ENCODE measurements around the gene HIVEP3.

HIVEP3 gene

DNA sequence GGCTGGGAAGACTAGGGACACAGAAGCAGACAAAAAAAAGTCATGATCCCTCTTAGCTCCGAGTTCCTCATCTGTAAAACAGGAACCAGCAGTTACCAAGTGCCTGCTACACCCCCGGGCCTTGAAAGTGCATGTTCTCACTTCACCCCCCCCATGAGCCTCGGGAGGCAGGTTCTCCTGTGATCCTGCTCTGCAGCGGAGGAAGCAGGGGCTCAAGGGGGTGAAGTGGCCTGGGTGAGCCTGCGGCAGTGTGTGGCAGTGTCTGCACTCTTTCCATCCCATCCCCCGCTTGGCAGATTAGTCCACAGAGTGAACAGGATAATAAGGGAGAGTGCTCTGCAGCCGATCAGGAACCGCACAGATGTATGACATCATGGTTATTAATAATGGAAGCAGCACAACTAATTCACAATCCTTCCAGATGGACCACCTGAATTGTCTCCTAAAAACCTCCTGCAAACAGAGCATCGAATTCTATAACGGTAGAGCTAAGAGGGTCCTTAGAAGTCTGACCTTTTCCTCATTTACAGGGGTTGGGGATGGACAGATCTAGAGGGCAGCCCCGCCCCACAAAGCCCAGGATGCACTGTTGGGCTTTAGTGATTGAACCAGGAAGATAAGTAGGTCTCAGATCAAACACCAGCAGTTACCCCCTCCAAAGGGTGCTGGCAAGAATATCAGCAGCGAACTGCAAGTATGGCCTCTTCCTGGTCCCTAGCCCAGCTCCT is 260.1 kb downstream of the HIVEP3 start:
- H3K4me1 ChIP-seq (ENCODE audit: insufficient read depth, low read length) = 0 out of 2 replicates have a peak, but pooled peaks cover 2% of the 10 kb centered on the region
- H3K9ac ChIP-seq (ENCODE audit: low read depth, low read length) = no peak overlapping the region
- no peak overlapping the region for H3K4me3 ChIP-seq (ENCODE audit: low read length)
- H3K27ac ChIP-seq (ENCODE audit: low read length) = no peak overlapping the region
- no peaks in the 10 kb centered on the region for H3K36me3 ChIP-seq (ENCODE audit: insufficient read depth, low read depth, low read length)
- no peaks in the 10 kb centered on the region for H3K9me3 ChIP-seq (ENCODE audit: insufficient read depth, low read depth, low read length)
- H3K27me3 ChIP-seq (ENCODE audit: insufficient read depth, low read length) = peaks cover 47% of the 10 kb centered on the region

DNA sequence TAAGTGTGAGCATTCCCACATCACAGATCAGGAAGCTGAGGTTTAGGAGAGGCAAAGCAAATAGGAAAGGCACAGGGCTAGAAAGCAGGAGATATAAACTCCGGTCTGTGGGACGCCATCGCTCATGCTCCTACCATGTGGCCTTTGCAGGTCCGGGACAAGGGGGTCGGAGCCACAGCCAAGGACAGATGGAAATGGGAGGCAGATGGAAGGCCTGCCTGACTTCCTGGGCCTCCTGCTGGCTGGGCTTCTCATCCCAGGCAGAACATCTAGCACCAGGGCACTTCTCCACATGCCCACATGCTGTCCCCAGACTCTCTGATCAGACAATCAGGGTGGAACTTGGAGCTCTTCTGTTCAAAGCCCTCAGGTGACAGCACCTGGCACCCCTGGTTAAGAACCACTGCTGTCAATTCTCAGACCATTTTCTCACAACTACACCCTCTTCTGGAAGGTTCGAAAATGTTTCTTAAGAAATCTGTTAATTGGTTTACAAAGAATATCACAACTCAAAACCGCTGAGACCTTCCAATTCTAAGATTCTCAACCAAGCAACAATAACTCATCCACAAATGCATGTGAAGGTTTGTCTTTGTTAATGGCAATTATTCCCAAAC is 260.9 kb downstream of the HIVEP3 start:
- H3K4me1 ChIP-seq (ENCODE audit: insufficient read depth, low read length) = no peaks in the 10 kb centered on the region
- no peaks in the 10 kb centered on the region for H3K9me3 ChIP-seq (ENCODE audit: insufficient read depth, low read depth, low read length)
- H3K36me3 ChIP-seq (ENCODE audit: insufficient read depth, low read depth, low read length) = no peaks in the 10 kb centered on the region
- peaks cover 39% of the 10 kb centered on the region for H3K27me3 ChIP-seq (ENCODE audit: insufficient read depth, low read length)
- no peak overlapping the region for H3K9ac ChIP-seq (ENCODE audit: low read depth, low read length)
- H3K27ac ChIP-seq (ENCODE audit: low read length) = no peak overlapping the region
- no peak overlapping the region for H3K4me3 ChIP-seq (ENCODE audit: low read length)

DNA sequence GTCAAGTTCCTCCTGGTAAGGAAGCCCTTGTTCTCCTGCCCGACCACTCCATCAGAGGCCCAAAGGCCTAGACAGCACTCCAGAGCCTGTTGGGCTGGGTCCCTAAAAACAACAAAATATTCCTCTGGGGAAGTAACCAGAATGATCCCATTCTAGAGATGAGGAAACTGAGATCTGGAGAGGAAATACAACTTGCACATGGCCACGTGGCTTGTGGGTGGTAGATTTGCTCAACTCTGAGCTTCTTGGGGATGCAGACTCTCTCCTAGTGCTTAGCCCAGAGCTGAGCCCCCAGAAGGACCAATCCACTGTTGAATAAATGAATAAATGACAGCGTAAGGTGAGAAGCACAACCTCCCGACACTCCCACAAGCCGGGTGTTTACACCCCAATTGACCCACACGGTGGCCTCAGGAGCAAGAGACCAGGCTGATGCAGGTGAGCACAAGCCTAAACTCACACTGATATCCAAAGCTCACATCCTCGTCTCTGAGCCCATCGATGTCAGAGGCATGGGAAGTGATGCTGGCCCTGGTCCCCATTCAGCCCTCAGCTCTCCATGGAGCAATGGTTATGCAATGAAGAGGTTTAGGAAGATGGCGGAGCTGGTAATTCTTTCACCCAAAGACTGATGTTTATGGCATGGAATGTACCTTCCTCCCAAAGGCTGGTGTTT is 261.8 kb downstream of the HIVEP3 start:
- peaks cover 36% of the 10 kb centered on the region for H3K27me3 ChIP-seq (ENCODE audit: insufficient read depth, low read length)
- H3K36me3 ChIP-seq (ENCODE audit: insufficient read depth, low read depth, low read length) = no peaks in the 10 kb centered on the region
- no peak overlapping the region for H3K4me3 ChIP-seq (ENCODE audit: low read length)
- H3K9me3 ChIP-seq (ENCODE audit: insufficient read depth, low read depth, low read length) = no peaks in the 10 kb centered on the region
- no peak overlapping the region for H3K27ac ChIP-seq (ENCODE audit: low read length)
- H3K4me1 ChIP-seq (ENCODE audit: insufficient read depth, low read length) = no peaks in the 10 kb centered on the region
- no peak overlapping the region for H3K9ac ChIP-seq (ENCODE audit: low read depth, low read length)

DNA sequence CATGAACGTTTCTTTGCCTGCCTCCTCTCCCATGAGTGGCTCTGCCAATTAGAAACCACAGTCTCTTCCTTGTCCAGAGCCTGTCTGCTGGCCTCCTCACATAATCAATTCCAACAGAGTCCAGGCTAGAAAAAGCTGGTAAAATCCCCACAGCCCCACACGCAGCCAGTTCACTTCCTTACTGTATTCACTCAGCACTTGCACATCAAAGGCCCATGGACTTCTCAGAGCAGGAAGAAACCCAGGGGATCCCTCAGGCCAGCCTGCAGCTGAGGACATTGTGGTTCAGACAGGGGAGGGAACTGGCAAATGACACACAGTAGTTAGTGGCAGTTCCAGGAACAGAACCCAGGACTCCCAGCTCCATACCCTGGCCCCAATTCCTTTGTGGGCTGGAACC is 262.7 kb downstream of the HIVEP3 start:
- peaks cover 27% of the 10 kb centered on the region for H3K27me3 ChIP-seq (ENCODE audit: insufficient read depth, low read length)
- no peaks in the 10 kb centered on the region for H3K36me3 ChIP-seq (ENCODE audit: insufficient read depth, low read depth, low read length)
- H3K27ac ChIP-seq (ENCODE audit: low read length) = no peak overlapping the region
- no peak overlapping the region for H3K4me3 ChIP-seq (ENCODE audit: low read length)
- no peak overlapping the region for H3K9ac ChIP-seq (ENCODE audit: low read depth, low read length)
- no peaks in the 10 kb centered on the region for H3K9me3 ChIP-seq (ENCODE audit: insufficient read depth, low read depth, low read length)
- no peaks in the 10 kb centered on the region for H3K4me1 ChIP-seq (ENCODE audit: insufficient read depth, low read length)

DNA sequence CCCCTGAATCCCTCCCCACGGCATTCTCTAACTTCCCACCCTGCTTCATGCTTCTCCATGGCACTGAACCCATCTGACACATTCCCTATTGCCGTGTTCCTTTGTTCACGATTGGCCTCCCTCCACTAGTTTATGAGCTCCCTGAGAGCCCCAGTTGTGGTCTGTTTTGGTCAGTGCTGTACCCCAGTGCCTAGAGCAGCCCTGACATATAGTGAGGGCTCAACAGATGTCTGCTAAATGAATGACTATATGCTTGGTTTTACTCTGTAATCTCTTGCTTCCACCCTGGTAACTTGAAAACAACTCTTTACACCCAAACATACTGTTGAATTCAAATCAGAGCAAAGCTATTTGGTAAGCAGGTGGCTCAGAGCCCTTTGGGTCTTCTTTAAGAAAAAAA is 263.1 kb downstream of the HIVEP3 start:
- no peaks in the 10 kb centered on the region for H3K4me1 ChIP-seq (ENCODE audit: insufficient read depth, low read length)
- no peaks in the 10 kb centered on the region for H3K36me3 ChIP-seq (ENCODE audit: insufficient read depth, low read depth, low read length)
- no peaks in the 10 kb centered on the region for H3K9me3 ChIP-seq (ENCODE audit: insufficient read depth, low read depth, low read length)
- H3K27ac ChIP-seq (ENCODE audit: low read length) = no peak overlapping the region
- H3K27me3 ChIP-seq (ENCODE audit: insufficient read depth, low read length) = peaks cover 22% of the 10 kb centered on the region
- H3K9ac ChIP-seq (ENCODE audit: low read depth, low read length) = no peak overlapping the region
- no peak overlapping the region for H3K4me3 ChIP-seq (ENCODE audit: low read length)

DNA sequence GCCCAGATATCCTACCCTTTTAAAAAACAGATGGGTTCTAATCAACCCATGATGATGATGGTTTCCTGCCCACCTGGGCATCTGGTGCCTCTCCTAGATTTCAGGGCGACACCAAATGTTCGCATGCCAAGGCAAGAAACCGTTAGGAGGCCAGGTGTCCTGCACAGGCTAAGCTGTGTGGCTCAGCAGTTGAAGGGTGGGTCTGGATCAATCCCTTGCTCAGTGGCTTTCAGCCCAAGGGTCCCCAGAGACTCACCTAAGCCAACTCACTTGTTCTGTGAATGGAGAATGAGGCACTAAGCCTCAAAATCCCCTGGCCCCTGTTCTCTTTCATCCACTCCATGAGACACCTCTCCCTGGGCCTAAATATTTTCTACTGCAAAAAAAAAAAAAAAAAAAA is 265.1 kb downstream of the HIVEP3 start:
- no peak overlapping the region for H3K27ac ChIP-seq (ENCODE audit: low read length)

DNA sequence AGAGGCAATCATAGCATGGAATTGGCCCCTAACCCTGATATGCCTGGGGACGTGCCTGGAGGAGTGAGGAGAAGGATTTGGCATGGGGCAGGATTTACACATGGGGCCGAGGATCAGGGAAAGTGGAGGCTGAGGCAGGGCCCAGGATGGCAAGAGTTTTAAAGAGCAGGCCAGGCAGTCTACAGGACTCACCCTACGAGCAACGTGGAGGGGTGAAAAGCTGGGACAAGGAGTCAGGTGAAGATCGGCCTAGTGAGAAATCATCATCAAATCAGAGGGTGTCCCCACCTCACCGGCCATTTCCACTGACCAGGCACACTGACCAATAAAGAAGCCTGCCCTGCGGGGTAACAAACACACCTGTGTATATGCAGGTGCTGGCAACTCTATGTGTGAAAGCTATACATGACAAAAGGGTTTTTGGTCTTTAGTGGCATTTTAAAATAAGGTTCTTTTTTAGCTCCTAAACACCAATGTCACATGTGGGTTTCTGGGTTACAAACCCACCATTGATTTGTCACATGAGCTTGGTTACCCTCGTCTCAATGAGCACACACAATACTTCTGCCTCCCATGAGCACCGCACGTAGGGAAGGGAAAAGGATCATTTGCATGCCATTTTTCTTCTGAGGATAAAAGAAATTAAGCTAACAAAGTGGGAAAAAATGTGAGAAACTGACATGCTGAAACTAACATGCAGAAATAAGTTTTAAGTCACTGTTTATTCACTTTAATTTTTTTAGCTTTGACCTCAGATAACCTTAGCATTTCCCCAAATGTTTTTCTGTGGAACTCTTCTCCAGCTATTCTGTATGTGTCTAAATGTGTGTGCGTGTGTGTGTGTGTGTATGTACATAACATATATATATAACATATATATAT is 266.1 kb downstream of the HIVEP3 start:
- H3K4me1 ChIP-seq (ENCODE audit: insufficient read depth, low read length) = 0 out of 2 replicates have a peak, but pooled peaks cover 4% of the 10 kb centered on the region
- H3K36me3 ChIP-seq (ENCODE audit: insufficient read depth, low read depth, low read length) = no peaks in the 10 kb centered on the region
- no peaks in the 10 kb centered on the region for H3K9me3 ChIP-seq (ENCODE audit: insufficient read depth, low read depth, low read length)
- H3K4me3 ChIP-seq (ENCODE audit: low read length) = no peak overlapping the region
- no peaks in the 10 kb centered on the region for H3K27me3 ChIP-seq (ENCODE audit: insufficient read depth, low read length)
- no peak overlapping the region for H3K9ac ChIP-seq (ENCODE audit: low read depth, low read length)
- H3K27ac ChIP-seq (ENCODE audit: low read length) = no peak overlapping the region

More for the DNA sequence above, 265.1 kb downstream of the HIVEP3 start:
- H3K4me3 ChIP-seq (ENCODE audit: low read length) = no peak overlapping the region
- H3K9me3 ChIP-seq (ENCODE audit: insufficient read depth, low read depth, low read length) = no peaks in the 10 kb centered on the region
- H3K9ac ChIP-seq (ENCODE audit: low read depth, low read length) = no peak overlapping the region
- H3K27me3 ChIP-seq (ENCODE audit: insufficient read depth, low read length) = peaks cover 2% of the 10 kb centered on the region
- 0 out of 2 replicates have a peak, but pooled peaks cover 4% of the 10 kb centered on the region for H3K4me1 ChIP-seq (ENCODE audit: insufficient read depth, low read length)
- no peaks in the 10 kb centered on the region for H3K36me3 ChIP-seq (ENCODE audit: insufficient read depth, low read depth, low read length)

DNA sequence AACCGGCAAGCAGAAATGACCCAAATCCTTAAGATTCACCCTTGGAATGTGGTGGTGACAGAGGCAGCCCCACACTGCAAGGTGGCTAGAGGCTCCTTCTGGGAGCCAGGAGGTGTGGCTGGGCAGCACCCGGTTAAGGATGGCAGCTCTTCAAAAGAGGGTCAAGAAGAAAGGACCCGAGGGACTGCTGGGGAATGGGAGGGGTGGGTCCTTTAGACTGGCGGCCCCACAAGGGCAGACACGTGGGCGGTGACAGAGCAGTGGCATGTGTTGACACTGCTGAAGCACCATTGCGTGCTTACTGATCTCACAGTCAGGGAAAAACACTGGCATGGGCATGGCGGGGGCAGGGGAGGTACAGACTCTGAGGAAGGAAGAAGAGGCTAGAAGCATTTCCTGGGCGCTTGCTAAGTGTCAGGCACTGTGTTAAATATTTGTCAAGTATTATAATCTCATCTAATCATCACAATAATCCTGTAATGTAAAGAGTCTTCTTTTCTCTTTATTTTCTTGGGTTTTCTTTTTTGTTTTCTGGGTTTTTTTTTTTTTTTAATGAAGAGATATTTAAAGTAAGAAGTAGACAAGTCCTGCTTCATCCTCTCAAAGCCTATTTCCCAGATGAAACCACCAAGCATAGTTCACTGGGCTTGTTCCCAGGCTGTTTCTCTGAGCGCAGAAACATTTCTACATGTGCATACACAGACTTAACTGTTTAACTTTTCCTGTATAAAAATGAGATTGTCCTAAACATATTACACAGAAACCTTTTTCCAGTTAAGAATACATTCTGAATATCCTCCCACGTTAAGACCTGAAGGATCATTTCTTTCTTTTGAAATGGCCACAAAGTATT is 268.5 kb downstream of the HIVEP3 start:
- Histone ChIP-seq H3K36me3 (ENCODE audit: insufficient read depth, low read depth, low read length) (no peaks in the 10 kb centered on the region), H3K9me3 (ENCODE audit: insufficient read depth, low read depth, low read length) (no peaks in the 10 kb centered on the region), H3K4me1 (ENCODE audit: insufficient read depth, low read length) (0 out of 2 replicates have a peak, but pooled peaks cover 4% of the 10 kb centered on the region), H3K27ac (ENCODE audit: low read length) (no peak overlapping the region), H3K4me3 (ENCODE audit: low read length) (no peak overlapping the region), H3K27me3 (ENCODE audit: insufficient read depth, low read length) (no peaks in the 10 kb centered on the region), H3K9ac (ENCODE audit: low read depth, low read length) (no peak overlapping the region)

DNA sequence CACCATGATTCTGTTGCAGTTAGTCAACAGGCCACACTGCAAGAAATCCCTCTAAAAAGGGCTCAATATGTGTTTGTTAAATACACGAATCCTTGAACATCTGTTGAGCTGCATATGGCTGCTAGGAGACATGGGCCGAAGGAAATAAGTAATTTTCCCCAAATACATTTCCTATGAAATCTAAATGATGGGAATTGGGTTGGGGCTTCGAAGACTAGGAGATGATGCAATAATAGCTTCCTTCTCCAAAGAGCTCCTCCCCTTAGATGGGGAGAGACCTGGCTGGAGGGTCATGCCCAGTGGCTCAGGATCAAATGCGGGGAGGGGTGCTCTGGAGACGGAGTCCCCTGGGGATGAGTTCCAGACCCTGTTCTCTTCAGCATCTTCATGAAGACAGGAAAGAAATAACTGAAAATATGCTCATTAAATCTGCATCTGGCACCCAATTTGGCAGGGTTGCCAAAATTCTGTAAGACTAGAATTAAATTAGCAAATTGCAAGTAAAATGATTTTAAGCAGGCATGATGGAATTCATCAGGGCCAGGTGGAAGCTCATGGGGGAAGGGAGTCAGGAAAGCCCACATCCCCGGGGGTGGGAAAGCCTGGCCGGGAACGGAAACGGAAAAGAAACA is 269.2 kb downstream of the HIVEP3 start:
- H3K36me3 ChIP-seq (ENCODE audit: insufficient read depth, low read depth, low read length) = no peaks in the 10 kb centered on the region
- H3K27me3 ChIP-seq (ENCODE audit: insufficient read depth, low read length) = no peaks in the 10 kb centered on the region
- H3K9me3 ChIP-seq (ENCODE audit: insufficient read depth, low read depth, low read length) = no peaks in the 10 kb centered on the region
- no peak overlapping the region for H3K9ac ChIP-seq (ENCODE audit: low read depth, low read length)
- H3K27ac ChIP-seq (ENCODE audit: low read length) = no peak overlapping the region
- H3K4me1 ChIP-seq (ENCODE audit: insufficient read depth, low read length) = peaks cover 4% of the 10 kb centered on the region; the same call in 1 of the 2 replicates
- no peak overlapping the region for H3K4me3 ChIP-seq (ENCODE audit: low read length)

DNA sequence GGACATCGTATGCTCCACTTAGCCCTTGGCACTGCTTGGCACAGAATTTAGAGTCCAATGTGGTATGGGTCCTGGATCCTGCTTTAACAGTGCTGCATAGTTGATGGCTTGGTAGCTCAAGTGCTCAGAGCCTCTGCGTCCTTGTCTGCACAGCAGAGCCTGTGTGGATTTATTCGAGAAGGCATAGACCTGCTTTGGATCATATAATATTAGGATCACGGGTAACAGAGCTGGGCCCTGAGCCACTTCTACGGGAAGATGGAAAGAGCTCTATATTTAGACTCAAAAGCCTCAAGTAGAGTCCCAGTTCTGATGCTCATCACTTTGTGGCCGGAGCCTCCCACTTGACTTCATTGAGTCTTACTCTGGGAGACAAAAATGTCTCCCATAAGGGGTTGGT is 269.9 kb downstream of the HIVEP3 start:
- Histone ChIP-seq H3K4me1 (ENCODE audit: insufficient read depth, low read length) (peaks cover 4% of the 10 kb centered on the region; the same call in 1 of the 2 replicates), H3K4me3 (ENCODE audit: low read length) (no peak overlapping the region), H3K9me3 (ENCODE audit: insufficient read depth, low read depth, low read length) (no peaks in the 10 kb centered on the region), H3K27me3 (ENCODE audit: insufficient read depth, low read length) (no peaks in the 10 kb centered on the region), H3K27ac (ENCODE audit: low read length) (no peak overlapping the region), H3K36me3 (ENCODE audit: insufficient read depth, low read depth, low read length) (no peaks in the 10 kb centered on the region), H3K9ac (ENCODE audit: low read depth, low read length) (no peak overlapping the region)

All from iPS-20b (cell line).